ENCODE data around the gene SNX11.
"Not testable (repeated sequence)": the region's sequence is repeated elsewhere in the genome, so short reads cannot be mapped to it uniquely, and the experiment has no call there.

DNA sequence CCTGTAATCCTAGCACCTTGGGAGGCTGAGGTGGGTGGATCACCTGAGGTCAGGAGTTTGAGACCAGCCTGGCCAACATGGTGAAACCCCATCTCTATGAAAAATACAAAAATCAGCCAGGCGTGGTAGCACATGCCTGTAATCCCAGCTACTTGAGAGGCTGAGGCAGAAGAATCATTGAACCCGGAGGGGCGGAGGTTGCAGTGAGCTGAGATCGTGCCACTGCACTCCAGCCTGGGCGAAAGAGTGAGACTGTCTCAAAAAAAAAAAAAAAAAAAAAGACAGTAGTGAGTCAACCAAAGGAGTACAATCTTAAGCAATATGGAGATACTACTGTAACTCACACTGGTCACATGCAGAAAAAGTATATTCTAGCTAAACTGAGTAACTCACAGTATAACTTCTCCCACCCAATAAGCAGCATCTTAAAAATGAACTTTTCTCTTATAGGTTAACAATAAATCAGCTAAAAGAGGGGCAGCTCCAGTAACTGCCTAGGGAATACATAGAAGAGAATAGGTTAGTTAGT, 33.9 kb upstream of the SNX11 start:
- TF ChIP-seq, protein P1, sequence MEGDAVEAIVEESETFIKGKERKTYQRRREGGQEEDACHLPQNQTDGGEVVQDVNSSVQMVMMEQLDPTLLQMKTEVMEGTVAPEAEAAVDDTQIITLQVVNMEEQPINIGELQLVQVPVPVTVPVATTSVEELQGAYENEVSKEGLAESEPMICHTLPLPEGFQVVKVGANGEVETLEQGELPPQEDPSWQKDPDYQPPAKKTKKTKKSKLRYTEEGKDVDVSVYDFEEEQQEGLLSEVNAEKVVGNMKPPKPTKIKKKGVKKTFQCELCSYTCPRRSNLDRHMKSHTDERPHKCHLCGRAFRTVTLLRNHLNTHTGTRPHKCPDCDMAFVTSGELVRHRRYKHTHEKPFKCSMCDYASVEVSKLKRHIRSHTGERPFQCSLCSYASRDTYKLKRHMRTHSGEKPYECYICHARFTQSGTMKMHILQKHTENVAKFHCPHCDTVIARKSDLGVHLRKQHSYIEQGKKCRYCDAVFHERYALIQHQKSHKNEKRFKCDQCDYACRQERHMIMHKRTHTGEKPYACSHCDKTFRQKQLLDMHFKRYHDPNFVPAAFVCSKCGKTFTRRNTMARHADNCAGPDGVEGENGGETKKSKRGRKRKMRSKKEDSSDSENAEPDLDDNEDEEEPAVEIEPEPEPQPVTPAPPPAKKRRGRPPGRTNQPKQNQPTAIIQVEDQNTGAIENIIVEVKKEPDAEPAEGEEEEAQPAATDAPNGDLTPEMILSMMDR (IDR thresholded peaks at IDR 0.05) = not testable (repeated sequence)
- not testable (repeated sequence) for TF ChIP-seq POLR2A (IDR thresholded peaks at IDR 0.05)
